OCI-LY7 (cell line): Measurements from ENCODE around the gene USP25.

Experiments
- CTCF ChIP-seq: fragments of 200-600 bp; sonication (generic); conservative IDR thresholded peaks from 2 replicates; pipeline ENCODE4 v1.5.1; 2014; ENCODE audit warnings: mild to moderate bottlenecking, antibody characterized with exemption, low read length, moderate library complexity, mixed read lengths
- EZH2phosphoT487 ChIP-seq: fragments of 200-600 bp; sonication (generic); IDR thresholded peaks from 2 replicates; pipeline ENCODE4 v1.6.1; 2018; ENCODE audit warnings: low read depth, borderline replicate concordance, mild to moderate bottlenecking, mixed run types, antibody characterized with exemption, low read length, moderate library complexity, mixed read lengths

- TF ChIP-seq EZH2phosphoT487 (no peak), CTCF (no peak)
These were observed 199.1 kb downstream of the USP25 start for GRCh38 chr21:15928686-15929425.
